IMR-90 (cell line): Measurements from ENCODE around the gene IGF2BP3.

Experiments
- BHLHE40 ChIP-seq: fragments of 150-350 bp; IDR thresholded peaks from 2 replicates; pipeline ENCODE4 v1.6.1; 2016; ENCODE audit warnings: mild to moderate bottlenecking, low read depth, low read length
- CEBPB ChIP-seq: IDR thresholded peaks from 2 replicates; pipeline ENCODE4 v1.6.1; 2012; ENCODE audit warnings: low read depth, low read length, improper control_type of control experiment
- ELK1 ChIP-seq: fragments of 150-350 bp; IDR thresholded peaks from 2 replicates; pipeline ENCODE4 v1.6.1; 2016; ENCODE audit warnings: low read depth, mild to moderate bottlenecking, low read length, moderate library complexity, borderline replicate concordance
- FOS ChIP-seq: fragments of 150-350 bp; IDR thresholded peaks from 2 replicates; pipeline ENCODE4 v1.6.1; 2016; ENCODE audit warnings: low read depth, low read length
- MAFK ChIP-seq: IDR thresholded peaks from 2 replicates; pipeline ENCODE4 v1.6.1; 2012; ENCODE audit warnings: low read depth, low read length, improper control_type of control experiment
- MXI1 ChIP-seq: IDR thresholded peaks from 2 replicates; pipeline ENCODE4 v1.6.1; 2012; ENCODE audit warnings: low read depth, mild to moderate bottlenecking, low read length, moderate library complexity, borderline replicate concordance
- NFE2L2 ChIP-seq: fragments of 150-350 bp; IDR thresholded peaks from 2 replicates; pipeline ENCODE4 v1.6.1; 2016; ENCODE audit warnings: low read depth, mild to moderate bottlenecking, low read length
- POLR2A ChIP-seq: IDR thresholded peaks from 2 replicates; pipeline ENCODE4 v1.6.1; 2012; ENCODE audit warnings: mild to moderate bottlenecking, low read depth, low read length
- RAD21 ChIP-seq: IDR thresholded peaks from 2 replicates; pipeline ENCODE4 v1.6.1; 2012; ENCODE audit warnings: low read length, improper control_type of control experiment
- RCOR1 ChIP-seq: IDR thresholded peaks from 2 replicates; pipeline ENCODE4 v1.6.1; 2012; ENCODE audit warnings: mild to moderate bottlenecking, low read length, improper control_type of control experiment; ENCODE audit not compliant: insufficient replicate concordance
- RFX5 ChIP-seq: IDR thresholded peaks from 2 replicates; pipeline ENCODE4 v1.8.0; 2012; ENCODE audit warnings: low read depth, mild to moderate bottlenecking, low read length, moderate library complexity
- SMC3 ChIP-seq: fragments of 150-350 bp; IDR thresholded peaks from 2 replicates; pipeline ENCODE4 v1.6.1; 2016; ENCODE audit warnings: low read depth, mild to moderate bottlenecking, antibody characterized with exemption, low read length, moderate library complexity
- USF2 ChIP-seq: fragments of 150-350 bp; IDR thresholded peaks from 2 replicates; pipeline ENCODE4 v1.6.1; 2017; ENCODE audit warnings: mild to moderate bottlenecking, antibody characterized with exemption, low read length, low read depth
- TF ChIP-seq, protein P1 (sequence below): conservative IDR thresholded peaks from 2 replicates; pipeline ENCODE4 v1.5.1; 2012; ENCODE audit warnings: mild to moderate bottlenecking, low read depth, low read length, improper control_type of control experiment

- TF ChIP-seq POLR2A (no peak), RFX5 (no peak), MXI1 (no peak), MAFK (no peak), USF2 (no peak), FOS (no peak), CEBPB (no peak), NFE2L2 (no peak), RAD21 (no peak), ELK1 (no peak), SMC3 (no peak), BHLHE40 (no peak), RCOR1 (no peak)
- TF ChIP-seq, protein P1, sequence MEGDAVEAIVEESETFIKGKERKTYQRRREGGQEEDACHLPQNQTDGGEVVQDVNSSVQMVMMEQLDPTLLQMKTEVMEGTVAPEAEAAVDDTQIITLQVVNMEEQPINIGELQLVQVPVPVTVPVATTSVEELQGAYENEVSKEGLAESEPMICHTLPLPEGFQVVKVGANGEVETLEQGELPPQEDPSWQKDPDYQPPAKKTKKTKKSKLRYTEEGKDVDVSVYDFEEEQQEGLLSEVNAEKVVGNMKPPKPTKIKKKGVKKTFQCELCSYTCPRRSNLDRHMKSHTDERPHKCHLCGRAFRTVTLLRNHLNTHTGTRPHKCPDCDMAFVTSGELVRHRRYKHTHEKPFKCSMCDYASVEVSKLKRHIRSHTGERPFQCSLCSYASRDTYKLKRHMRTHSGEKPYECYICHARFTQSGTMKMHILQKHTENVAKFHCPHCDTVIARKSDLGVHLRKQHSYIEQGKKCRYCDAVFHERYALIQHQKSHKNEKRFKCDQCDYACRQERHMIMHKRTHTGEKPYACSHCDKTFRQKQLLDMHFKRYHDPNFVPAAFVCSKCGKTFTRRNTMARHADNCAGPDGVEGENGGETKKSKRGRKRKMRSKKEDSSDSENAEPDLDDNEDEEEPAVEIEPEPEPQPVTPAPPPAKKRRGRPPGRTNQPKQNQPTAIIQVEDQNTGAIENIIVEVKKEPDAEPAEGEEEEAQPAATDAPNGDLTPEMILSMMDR: no peak
Observed at GRCh38 chr7:23404546-23405239, 65.6 kb downstream of the IGF2BP3 start.
